ENCODE measurements around the gene CHRND.

Gene CHRND

GRCh38 chr2:232541961-232542714 lies 16.2 kb downstream of the CHRND start:
- Histone ChIP-seq H3K9me3 (ENCODE audit: control insufficient read depth in 5 of 5, low read length in 5 of 5) (no peaks in the 10 kb centered on the region), H3K27ac (ENCODE audit: low read depth, low read length) (no peak overlapping the region), H3K4me1 (ENCODE audit: control insufficient read depth in 5 of 5, insufficient read depth in 5 of 5, low read length in 5 of 5) (no peaks in the 10 kb centered on the region), H3K36me3 (ENCODE audit: control insufficient read depth in 5 of 5, insufficient read depth in 5 of 5, low read length in 5 of 5) (peaks cover 0 to 3% (median 0%) of the 10 kb centered on the region in 5 donors), H3K4me3 (ENCODE audit: low read depth in 1 of 5, low read length in 5 of 5) (no peak overlapping the region), H3K9ac (ENCODE audit: low read length in 5 of 5) (no peak overlapping the region), H3K27me3 (ENCODE audit: control insufficient read depth in 5 of 5, insufficient read depth in 4 of 5, low read length in 5 of 5) (peaks cover 6 to 30% (median 24%) of the 10 kb centered on the region in 5 donors)

GRCh38 chr2:232542715-232543467 lies 16.9 kb downstream of the CHRND start:
- Histone ChIP-seq H3K9me3 (ENCODE audit: control insufficient read depth in 5 of 5, low read length in 5 of 5) (no peaks in the 10 kb centered on the region), H3K27ac (ENCODE audit: low read depth, low read length) (no peak overlapping the region), H3K9ac (ENCODE audit: low read length in 5 of 5) (no peak overlapping the region), H3K4me1 (ENCODE audit: control insufficient read depth in 5 of 5, insufficient read depth in 5 of 5, low read length in 5 of 5) (no peaks in the 10 kb centered on the region), H3K4me3 (ENCODE audit: low read depth in 1 of 5, low read length in 5 of 5) (no peak overlapping the region), H3K36me3 (ENCODE audit: control insufficient read depth in 5 of 5, insufficient read depth in 5 of 5, low read length in 5 of 5) (peaks cover 0 to 3% (median 0%) of the 10 kb centered on the region in 5 donors), H3K27me3 (ENCODE audit: control insufficient read depth in 5 of 5, insufficient read depth in 4 of 5, low read length in 5 of 5) (peaks cover 6 to 25% (median 24%) of the 10 kb centered on the region in 5 donors)

- Histone ChIP-seq H3K9me3 (ENCODE audit: control insufficient read depth in 5 of 5, low read length in 5 of 5) (no peaks in the 10 kb centered on the region), H3K4me1 (ENCODE audit: control insufficient read depth in 5 of 5, insufficient read depth in 5 of 5, low read length in 5 of 5) (no peaks in the 10 kb centered on the region), H3K9ac (ENCODE audit: low read length in 5 of 5) (no peak overlapping the region), H3K27me3 (ENCODE audit: control insufficient read depth in 5 of 5, insufficient read depth in 4 of 5, low read length in 5 of 5) (peaks cover 6 to 22% (median 21%) of the 10 kb centered on the region in 5 donors), H3K36me3 (ENCODE audit: control insufficient read depth in 5 of 5, insufficient read depth in 5 of 5, low read length in 5 of 5) (peaks cover 0 to 3% (median 0%) of the 10 kb centered on the region in 5 donors), H3K27ac (ENCODE audit: low read depth, low read length) (no peak overlapping the region), H3K4me3 (ENCODE audit: low read depth in 1 of 5, low read length in 5 of 5) (no peak overlapping the region)
Observed at GRCh38 chr2:232543491-232543890, 17.5 kb downstream of the CHRND start.

- Histone ChIP-seq H3K9me3 (ENCODE audit: control insufficient read depth in 5 of 5, low read length in 5 of 5) (no peaks in the 10 kb centered on the region), H3K36me3 (ENCODE audit: control insufficient read depth in 5 of 5, insufficient read depth in 5 of 5, low read length in 5 of 5) (peaks cover 0 to 3% (median 0%) of the 10 kb centered on the region in 5 donors), H3K9ac (ENCODE audit: low read length in 5 of 5) (no peak overlapping the region), H3K27me3 (ENCODE audit: control insufficient read depth in 5 of 5, insufficient read depth in 4 of 5, low read length in 5 of 5) (peaks cover 6 to 21% (median 19%) of the 10 kb centered on the region in 5 donors), H3K4me3 (ENCODE audit: low read depth in 1 of 5, low read length in 5 of 5) (no peak overlapping the region), H3K4me1 (ENCODE audit: control insufficient read depth in 5 of 5, insufficient read depth in 5 of 5, low read length in 5 of 5) (no peaks in the 10 kb centered on the region), H3K27ac (ENCODE audit: low read depth, low read length) (no peak overlapping the region)
Observed at GRCh38 chr2:232543928-232544631, 18.1 kb downstream of the CHRND start.

- Histone ChIP-seq H3K36me3 (ENCODE audit: control insufficient read depth in 5 of 5, insufficient read depth in 5 of 5, low read length in 5 of 5) (peaks cover 0 to 3% (median 0%) of the 10 kb centered on the region in 5 donors), H3K9me3 (ENCODE audit: control insufficient read depth in 5 of 5, low read length in 5 of 5) (no peaks in the 10 kb centered on the region), H3K4me1 (ENCODE audit: control insufficient read depth in 5 of 5, insufficient read depth in 5 of 5, low read length in 5 of 5) (peaks cover 0 to 5% (median 1%) of the 10 kb centered on the region in 5 donors)
Observed at GRCh38 chr2:232544674-232545073, 18.7 kb downstream of the CHRND start.

GRCh38 chr2:232545511-232546375 lies 19.8 kb downstream of the CHRND start:
- Histone ChIP-seq H3K9me3 (ENCODE audit: control insufficient read depth in 5 of 5, low read length in 5 of 5) (no peaks in the 10 kb centered on the region), H3K27ac (ENCODE audit: low read depth, low read length) (no peak overlapping the region), H3K27me3 (ENCODE audit: control insufficient read depth in 5 of 5, insufficient read depth in 4 of 5, low read length in 5 of 5) (peaks cover 0 to 8% (median 3%) of the 10 kb centered on the region in 5 donors), H3K36me3 (ENCODE audit: control insufficient read depth in 5 of 5, insufficient read depth in 5 of 5, low read length in 5 of 5) (peaks cover 0 to 3% (median 0%) of the 10 kb centered on the region in 5 donors), H3K4me1 (ENCODE audit: control insufficient read depth in 5 of 5, insufficient read depth in 5 of 5, low read length in 5 of 5) (peaks cover 0 to 10% (median 7%) of the 10 kb centered on the region in 5 donors), H3K9ac (ENCODE audit: low read length in 5 of 5) (no peak overlapping the region), H3K4me3 (ENCODE audit: low read depth in 1 of 5, low read length in 5 of 5) (no peak overlapping the region)

More at GRCh38 chr2:232544674-232545073, 18.7 kb downstream of the CHRND start:
- H3K9ac ChIP-seq (ENCODE audit: low read length in 5 of 5): no peak overlapping the region
- no peak overlapping the region for H3K4me3 ChIP-seq (ENCODE audit: low read depth in 1 of 5, low read length in 5 of 5)
- H3K27me3 ChIP-seq (ENCODE audit: control insufficient read depth in 5 of 5, insufficient read depth in 4 of 5, low read length in 5 of 5): peaks cover under 1 to 16% (median 13%) of the 10 kb centered on the region in 5 donors
- H3K27ac ChIP-seq (ENCODE audit: low read depth, low read length): no peak overlapping the region

- no peaks in the 10 kb centered on the region for H3K9me3 ChIP-seq (ENCODE audit: control insufficient read depth in 5 of 5, low read length in 5 of 5)
- no peak overlapping the region for H3K4me3 ChIP-seq (ENCODE audit: low read depth in 1 of 5, low read length in 5 of 5)
- no peaks in the 10 kb centered on the region for H3K27me3 ChIP-seq (ENCODE audit: control insufficient read depth in 5 of 5, insufficient read depth in 4 of 5, low read length in 5 of 5)
- H3K27ac ChIP-seq (ENCODE audit: low read depth, low read length): no peak overlapping the region
- peaks cover 9 to 23% (median 19%) of the 10 kb centered on the region in 5 donors for H3K4me1 ChIP-seq (ENCODE audit: control insufficient read depth in 5 of 5, insufficient read depth in 5 of 5, low read length in 5 of 5)
- no peak overlapping the region for H3K9ac ChIP-seq (ENCODE audit: low read length in 5 of 5)
- H3K36me3 ChIP-seq (ENCODE audit: control insufficient read depth in 5 of 5, insufficient read depth in 5 of 5, low read length in 5 of 5): peaks cover 0 to 3% (median 0%) of the 10 kb centered on the region in 5 donors
Observed at GRCh38 chr2:232547991-232548390, 22.0 kb downstream of the CHRND start.

- H3K4me1 ChIP-seq (ENCODE audit: control insufficient read depth in 5 of 5, insufficient read depth in 5 of 5, low read length in 5 of 5): peaks cover 9 to 29% (median 27%) of the 10 kb centered on the region in 5 donors
- no peaks in the 10 kb centered on the region for H3K9me3 ChIP-seq (ENCODE audit: control insufficient read depth in 5 of 5, low read length in 5 of 5)
- H3K27me3 ChIP-seq (ENCODE audit: control insufficient read depth in 5 of 5, insufficient read depth in 4 of 5, low read length in 5 of 5): no peaks in the 10 kb centered on the region
- H3K4me3 ChIP-seq (ENCODE audit: low read depth in 1 of 5, low read length in 5 of 5): peak overlapping the region; percentile 75 to 95 (median 93)
- peaks cover 0 to 5% (median 3%) of the 10 kb centered on the region in 5 donors for H3K36me3 ChIP-seq (ENCODE audit: control insufficient read depth in 5 of 5, insufficient read depth in 5 of 5, low read length in 5 of 5)
- H3K27ac ChIP-seq (ENCODE audit: low read depth, low read length): peak overlapping the region; percentile 94
- H3K9ac ChIP-seq (ENCODE audit: low read length in 5 of 5): peak overlapping the region; percentile 66 to 97 (median 90)
Observed at GRCh38 chr2:232549655-232550353, 23.8 kb downstream of the CHRND start.
